ENCODE data around the gene FBXO3. TPM values are rescaled to one million over a fixed set of nuclear protein-coding genes. Genes with fewer than 3 reads are reported as not detected.

FBXO3 gene
- total and polyA plus RNA-seq, 2 of the 13 experiments (the other 11 are each of a cell fraction or from before 2014, with no cell fraction given) = 20.4 to 27.6 TPM

GRCh38 chr11:33699515-33700062 is 74.7 kb downstream of the FBXO3 start (continued):
- TF ChIP-seq ZNF710 (CRISPR knock-in tag; IDR thresholded peaks at IDR 0.05; ENCODE audit: borderline replicate concordance) (0 out of 2 replicates have a peak, but pooled peaks have one; percentile 55), JUND (CRISPR knock-in tag; IDR thresholded peaks at IDR 0.05) (peak; percentile 70; the same call in 1 of the 2 replicates), THAP11 (CRISPR knock-in tag; IDR thresholded peaks at IDR 0.05) (peak; percentile 45), MEIS1 (CRISPR knock-in tag; IDR thresholded peaks at IDR 0.05; ENCODE audit: borderline replicate concordance) (no peak), STAT6 (CRISPR knock-in tag; IDR thresholded peaks at IDR 0.05; ENCODE audit: borderline replicate concordance) (no peak), MYNN (CRISPR knock-in tag; IDR thresholded peaks at IDR 0.05; ENCODE audit: low read depth) (0 out of 2 replicates have a peak, but pooled peaks have one; percentile 45), DPF2 (CRISPR knock-in tag; IDR thresholded peaks at IDR 0.05; ENCODE audit: borderline replicate concordance, low read depth) (0 out of 2 replicates have a peak, but pooled peaks have one; percentile 37), ZNF83 (CRISPR knock-in tag; IDR thresholded peaks at IDR 0.05; ENCODE audit: borderline replicate concordance) (0 out of 2 replicates have a peak, but pooled peaks have one; percentile 24), NCOA1 (CRISPR knock-in tag; IDR thresholded peaks at IDR 0.05) (peak; percentile 94; the same call in 1 of the 2 replicates), ZNF577 (CRISPR knock-in tag; IDR thresholded peaks at IDR 0.05; ENCODE audit: borderline replicate concordance, low read depth) (no peak), TMF1 (CRISPR knock-in tag; IDR thresholded peaks at IDR 0.05; ENCODE audit: low read depth) (no peak), SRF (IDR thresholded peaks at IDR 0.05; ENCODE audit: low read depth, low read length) (no peak), ISL2 (CRISPR knock-in tag; IDR thresholded peaks at IDR 0.05) (peak; percentile 47; the same call in 1 of the 2 replicates), NKX3-1 (CRISPR knock-in tag; IDR thresholded peaks at IDR 0.05) (no peak), PLRG1 (conservative IDR thresholded peaks at IDR 0.05) (no peak), ZNF143 (CRISPR knock-in tag; IDR thresholded peaks at IDR 0.05) (no peak), ZNF788 (CRISPR knock-in tag; IDR thresholded peaks at IDR 0.05; ENCODE audit: borderline replicate concordance) (peak; percentile 42; the same call in 1 of the 2 replicates), SOX13 (IDR thresholded peaks at IDR 0.05) (no peak), SOX13 (CRISPR knock-in tag; conservative IDR thresholded peaks at IDR 0.05 in 1 of 2, IDR thresholded peaks at IDR 0.05 in 1 of 2) (peak in 1 of 2 experiments; percentile 69; a peak in 2 of 4 replicates), EED (CRISPR knock-in tag; IDR thresholded peaks at IDR 0.05) (no peak)
- TF ChIP-seq, protein P1, sequence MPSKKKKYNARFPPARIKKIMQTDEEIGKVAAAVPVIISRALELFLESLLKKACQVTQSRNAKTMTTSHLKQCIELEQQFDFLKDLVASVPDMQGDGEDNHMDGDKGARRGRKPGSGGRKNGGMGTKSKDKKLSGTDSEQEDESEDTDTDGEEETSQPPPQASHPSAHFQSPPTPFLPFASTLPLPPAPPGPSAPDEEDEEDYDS (CRISPR knock-in tag; IDR thresholded peaks at IDR 0.05) = peak; percentile 85
- TF ChIP-seq, protein P2, sequence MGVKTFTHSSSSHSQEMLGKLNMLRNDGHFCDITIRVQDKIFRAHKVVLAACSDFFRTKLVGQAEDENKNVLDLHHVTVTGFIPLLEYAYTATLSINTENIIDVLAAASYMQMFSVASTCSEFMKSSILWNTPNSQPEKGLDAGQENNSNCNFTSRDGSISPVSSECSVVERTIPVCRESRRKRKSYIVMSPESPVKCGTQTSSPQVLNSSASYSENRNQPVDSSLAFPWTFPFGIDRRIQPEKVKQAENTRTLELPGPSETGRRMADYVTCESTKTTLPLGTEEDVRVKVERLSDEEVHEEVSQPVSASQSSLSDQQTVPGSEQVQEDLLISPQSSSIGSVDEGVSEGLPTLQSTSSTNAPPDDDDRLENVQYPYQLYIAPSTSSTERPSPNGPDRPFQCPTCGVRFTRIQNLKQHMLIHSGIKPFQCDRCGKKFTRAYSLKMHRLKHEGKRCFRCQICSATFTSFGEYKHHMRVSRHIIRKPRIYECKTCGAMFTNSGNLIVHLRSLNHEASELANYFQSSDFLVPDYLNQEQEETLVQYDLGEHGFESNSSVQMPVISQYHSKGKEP (CRISPR knock-in tag; IDR thresholded peaks at IDR 0.05) = no peak
- TF ChIP-seq, protein P3, sequence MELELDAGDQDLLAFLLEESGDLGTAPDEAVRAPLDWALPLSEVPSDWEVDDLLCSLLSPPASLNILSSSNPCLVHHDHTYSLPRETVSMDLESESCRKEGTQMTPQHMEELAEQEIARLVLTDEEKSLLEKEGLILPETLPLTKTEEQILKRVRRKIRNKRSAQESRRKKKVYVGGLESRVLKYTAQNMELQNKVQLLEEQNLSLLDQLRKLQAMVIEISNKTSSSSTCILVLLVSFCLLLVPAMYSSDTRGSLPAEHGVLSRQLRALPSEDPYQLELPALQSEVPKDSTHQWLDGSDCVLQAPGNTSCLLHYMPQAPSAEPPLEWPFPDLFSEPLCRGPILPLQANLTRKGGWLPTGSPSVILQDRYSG (CRISPR knock-in tag; IDR thresholded peaks at IDR 0.05) = no peak

Measured in HepG2 (cell line).